Measurements from ENCODE around the gene GON4L. TPM values are rescaled to one million over a fixed set of nuclear protein-coding genes. Genes with fewer than 3 reads are reported as not detected.
"Not testable (repeated sequence)": the region's sequence is repeated elsewhere in the genome, so short reads cannot be mapped to it uniquely, and the experiment has no call there.

The GON4L gene
- total RNA-seq, 4 donors from 2014 or later = 32.3 to 64.9 (median 43.6) TPM

- intact Hi-C loops (cut with DNase I) = no loop called here
- Histone ChIP-seq H3K4me1 (peaks cover 0 to 3% of the 10 kb centered on the region in 2 donors), H3K4me3 (replicated peaks in 1 of 3) (no peak overlapping the region), H3K27me3 (no peaks in the 10 kb centered on the region), H3K9me3 (no peaks in the 10 kb centered on the region), H3K36me3 (no peaks in the 10 kb centered on the region), H3K27ac (no peak overlapping the region)
- 98% methylated on average over 5 of the region's 5 CpGs for WGBS, 2 donors
- DNase-seq = no peak
- no peak for TF ChIP-seq CTCF (IDR thresholded peaks at IDR 0.05)
- TF ChIP-seq POLR2A (IDR thresholded peaks at IDR 0.05) = no peak
Observed at GRCh38 chr1:155715777-155716176, 141.2 kb downstream of the GON4L start.

- intact Hi-C loops (cut with DNase I); H3K36me3 ChIP-seq; H3K4me1 ChIP-seq; H3K4me3 ChIP-seq (replicated peaks in 1 of 3); H3K9me3 ChIP-seq; H3K27ac ChIP-seq; DNase-seq; H3K27me3 ChIP-seq: not testable (repeated sequence)
- 98 to 100% methylated on average over 3 of the region's 3 CpGs for WGBS, 2 donors
Observed at GRCh38 chr1:155715056-155715455, 142.0 kb downstream of the GON4L start.

GRCh38 chr1:155713075-155713474, 143.9 kb downstream of the GON4L start:
- H3K36me3 ChIP-seq = no peaks in the 10 kb centered on the region
- H3K4me1 ChIP-seq = peaks cover 0 to 3% of the 10 kb centered on the region in 2 donors
- H3K9me3 ChIP-seq = no peaks in the 10 kb centered on the region
- H3K4me3 ChIP-seq (replicated peaks in 1 of 3) = no peak overlapping the region
- H3K27me3 ChIP-seq = no peaks in the 10 kb centered on the region
- TF ChIP-seq CTCF (IDR thresholded peaks at IDR 0.05) (no peak), POLR2A (IDR thresholded peaks at IDR 0.05) (no peak)
- no peak overlapping the region for H3K27ac ChIP-seq
- DNase-seq = no peak
- intact Hi-C loops (cut with DNase I) = no loop called here
- WGBS, 2 donors = 52 to 63% methylated on average over 2 of the region's 2 CpGs

GRCh38 chr1:155712636-155713035, 144.4 kb downstream of the GON4L start:
- H3K4me3 ChIP-seq (replicated peaks in 1 of 3); H3K9me3 ChIP-seq; H3K27ac ChIP-seq; intact Hi-C loops (cut with DNase I); H3K27me3 ChIP-seq; H3K36me3 ChIP-seq; H3K4me1 ChIP-seq; DNase-seq: not testable (repeated sequence)
- 83 to 94% methylated on average over 3 of the region's 3 CpGs for WGBS, 2 donors

GRCh38 chr1:155711457-155711856, 145.6 kb downstream of the GON4L start:
- H3K27me3 ChIP-seq; H3K27ac ChIP-seq; DNase-seq; H3K4me3 ChIP-seq (replicated peaks in 1 of 3); intact Hi-C loops (cut with DNase I); H3K4me1 ChIP-seq; H3K9me3 ChIP-seq; H3K36me3 ChIP-seq: not testable (repeated sequence)
- WGBS, 2 donors = 92 to 100% methylated on average over 3 of the region's 3 CpGs

GRCh38 chr1:155709391-155709790, 147.6 kb downstream of the GON4L start:
- Histone ChIP-seq H3K27me3 (no peaks in the 10 kb centered on the region), H3K4me1 (peaks cover 0 to 2% of the 10 kb centered on the region in 2 donors), H3K9me3 (no peaks in the 10 kb centered on the region), H3K36me3 (no peaks in the 10 kb centered on the region), H3K27ac (no peak overlapping the region), H3K4me3 (replicated peaks in 1 of 3) (no peak overlapping the region)
- WGBS, 2 donors = 94 to 97% methylated on average over 3 of the region's 3 CpGs
- intact Hi-C loops (cut with DNase I) = no loop called here
- no peak for DNase-seq
- TF ChIP-seq POLR2A (IDR thresholded peaks at IDR 0.05) (no peak), CTCF (IDR thresholded peaks at IDR 0.05) (no peak)

- no peaks in the 10 kb centered on the region for H3K36me3 ChIP-seq
- no peak overlapping the region for H3K4me3 ChIP-seq (replicated peaks in 1 of 3)
- TF ChIP-seq POLR2A (IDR thresholded peaks at IDR 0.05) (no peak), CTCF (IDR thresholded peaks at IDR 0.05) (no peak)
- 96 to 98% methylated on average over 5 of the region's 5 CpGs for WGBS, 2 donors
- DNase-seq = no peak
- H3K4me1 ChIP-seq = no peaks in the 10 kb centered on the region
- H3K27ac ChIP-seq = no peak overlapping the region
- no peaks in the 10 kb centered on the region for H3K27me3 ChIP-seq
- H3K9me3 ChIP-seq = no peaks in the 10 kb centered on the region
- intact Hi-C loops (cut with DNase I) = no loop called here
Observed at GRCh38 chr1:155706139-155706538, 150.9 kb downstream of the GON4L start.

GRCh38 chr1:155704414-155704813, 152.6 kb downstream of the GON4L start:
- 88 to 91% methylated on average over 5 of the region's 5 CpGs for WGBS, 2 donors
- intact Hi-C loops (cut with DNase I); DNase-seq: not testable (repeated sequence)

More at GRCh38 chr1:155704414-155704813, 152.6 kb downstream of the GON4L start:
- H3K27ac ChIP-seq; H3K4me1 ChIP-seq; H3K4me3 ChIP-seq (replicated peaks in 1 of 3); H3K9me3 ChIP-seq; H3K36me3 ChIP-seq; H3K27me3 ChIP-seq: not testable (repeated sequence)

Measured in thyroid gland (tissue), 4 donors.